ENCODE data around the gene ILK. TPM values are rescaled to one million over a fixed set of nuclear protein-coding genes. Genes with fewer than 3 reads are reported as not detected.

Gene ILK
- total RNA-seq, 2 experiments from 2014 or later, result 64.8 to 80.3 TPM

GRCh38 chr11:6608726-6609501 is 5.3 kb downstream of the ILK start:
- ChIA-PET POLR2A (interaction anchor here (0.6 to 2.2 kb wide), 2 partner anchors 16 to 136 kb away, joined by 4 read pairs; no protein-coding TSS in a partner anchor), CTCF (ENCODE audit: unreplicated experiment) (no interaction called here)
- peaks cover 57% of the 10 kb centered on the region for H3K4me1 ChIP-seq (ENCODE audit: insufficient read depth, low read length, poor library complexity, severe bottlenecking)
- peaks cover 55% of the 10 kb centered on the region for H3K36me3 ChIP-seq (ENCODE audit: insufficient read depth, low read length)
- H3K4me3 ChIP-seq (ENCODE audit: low read depth, low read length, poor library complexity, severe bottlenecking), result no peak overlapping the region
- TF ChIP-seq, protein P1, sequence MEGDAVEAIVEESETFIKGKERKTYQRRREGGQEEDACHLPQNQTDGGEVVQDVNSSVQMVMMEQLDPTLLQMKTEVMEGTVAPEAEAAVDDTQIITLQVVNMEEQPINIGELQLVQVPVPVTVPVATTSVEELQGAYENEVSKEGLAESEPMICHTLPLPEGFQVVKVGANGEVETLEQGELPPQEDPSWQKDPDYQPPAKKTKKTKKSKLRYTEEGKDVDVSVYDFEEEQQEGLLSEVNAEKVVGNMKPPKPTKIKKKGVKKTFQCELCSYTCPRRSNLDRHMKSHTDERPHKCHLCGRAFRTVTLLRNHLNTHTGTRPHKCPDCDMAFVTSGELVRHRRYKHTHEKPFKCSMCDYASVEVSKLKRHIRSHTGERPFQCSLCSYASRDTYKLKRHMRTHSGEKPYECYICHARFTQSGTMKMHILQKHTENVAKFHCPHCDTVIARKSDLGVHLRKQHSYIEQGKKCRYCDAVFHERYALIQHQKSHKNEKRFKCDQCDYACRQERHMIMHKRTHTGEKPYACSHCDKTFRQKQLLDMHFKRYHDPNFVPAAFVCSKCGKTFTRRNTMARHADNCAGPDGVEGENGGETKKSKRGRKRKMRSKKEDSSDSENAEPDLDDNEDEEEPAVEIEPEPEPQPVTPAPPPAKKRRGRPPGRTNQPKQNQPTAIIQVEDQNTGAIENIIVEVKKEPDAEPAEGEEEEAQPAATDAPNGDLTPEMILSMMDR (conservative IDR thresholded peaks at IDR 0.05; ENCODE audit: low read length), result no peak
- no peak for TF ChIP-seq EZH2phosphoT487 (IDR thresholded peaks at IDR 0.05; ENCODE audit: borderline replicate concordance, low read depth, low read length)
- peaks cover 42% of the 10 kb centered on the region for H3K79me2 ChIP-seq (ENCODE audit: insufficient read depth, low read depth, low read length)
- intact Hi-C loops (cut with micrococcal nuclease; ENCODE audit: unreplicated experiment), result no loop called here
- DNase-seq (ENCODE audit: low spot score), result no peak
- no peak overlapping the region for H2AFZ ChIP-seq (ENCODE audit: low read length)
- no peak overlapping the region for H3K4me2 ChIP-seq (ENCODE audit: low read length)
- H3K9me3 ChIP-seq (ENCODE audit: low read length), result no peaks in the 10 kb centered on the region
- H3K27ac ChIP-seq (ENCODE audit: low read depth, low read length, poor library complexity, severe bottlenecking), result no peak overlapping the region
- peaks cover 14% of the 10 kb centered on the region for H4K20me1 ChIP-seq (ENCODE audit: insufficient read depth, low read length)
- H3K9me2 ChIP-seq (ENCODE audit: insufficient read depth, low read length), result no peaks in the 10 kb centered on the region
- BruUV-seq (replicated peaks), result no TSS peak

- no peak overlapping the region for H3K27ac ChIP-seq (ENCODE audit: low read depth, low read length, poor library complexity, severe bottlenecking)
Observed at GRCh38 chr11:6609502-6610015, 6.0 kb downstream of the ILK start.

More at GRCh38 chr11:6609502-6610015, 6.0 kb downstream of the ILK start:
- DNase-seq (ENCODE audit: low spot score), result no peak
- intact Hi-C loops (cut with micrococcal nuclease; ENCODE audit: unreplicated experiment), result no loop called here
- POLR2A ChIA-PET, result interaction anchor here (0.6 kb wide), 1 partner anchor 137 kb away, joined by 4 read pairs; no protein-coding TSS in a partner anchor
- BruUV-seq (replicated peaks), result no TSS peak
- TF ChIP-seq, protein P1 (conservative IDR thresholded peaks at IDR 0.05; ENCODE audit: low read length), result no peak
- TF ChIP-seq EZH2phosphoT487 (IDR thresholded peaks at IDR 0.05; ENCODE audit: borderline replicate concordance, low read depth, low read length), result no peak
- Histone ChIP-seq H2AFZ (ENCODE audit: low read length) (no peak overlapping the region), H3K9me2 (ENCODE audit: insufficient read depth, low read length) (no peaks in the 10 kb centered on the region), H3K4me1 (ENCODE audit: insufficient read depth, low read length, poor library complexity, severe bottlenecking) (peaks cover 55% of the 10 kb centered on the region), H3K36me3 (ENCODE audit: insufficient read depth, low read length) (peaks cover 57% of the 10 kb centered on the region), H4K20me1 (ENCODE audit: insufficient read depth, low read length) (peaks cover 14% of the 10 kb centered on the region), H3K9me3 (ENCODE audit: low read length) (no peaks in the 10 kb centered on the region), H3K4me3 (ENCODE audit: low read depth, low read length, poor library complexity, severe bottlenecking) (no peak overlapping the region), H3K79me2 (ENCODE audit: insufficient read depth, low read depth, low read length) (peaks cover 36% of the 10 kb centered on the region), H3K4me2 (ENCODE audit: low read length) (no peak overlapping the region)
- CTCF ChIA-PET (ENCODE audit: unreplicated experiment), result no interaction called here
